H1 (cell line): ENCODE measurements around the gene CRYGB.

ENCODE experiments used
- CREB1 ChIP-seq: IDR thresholded peaks from 2 replicates; pipeline ENCODE4 v1.6.1; 2012; ENCODE audit warnings: inconsistent platforms
- FOSL1 ChIP-seq: IDR thresholded peaks from 2 replicates; pipeline ENCODE4 v1.6.1; 2011; ENCODE audit warnings: mild to moderate bottlenecking, low read depth, low read length, moderate library complexity; ENCODE audit not compliant: insufficient read depth
- GABPA ChIP-seq: IDR thresholded peaks from 2 replicates; pipeline ENCODE4 v1.6.1; 2011; ENCODE audit warnings: mild to moderate bottlenecking, low read length, moderate library complexity, borderline replicate concordance; ENCODE audit not compliant: insufficient read depth
- HDAC6 ChIP-seq: IDR thresholded peaks from one replicate; pipeline ENCODE4 v1.7.1; 2012; ENCODE audit warnings: low read depth, mild to moderate bottlenecking, inconsistent platforms, low read length, moderate library complexity
- JUN ChIP-seq: IDR thresholded peaks from 2 replicates; pipeline ENCODE4 v1.6.1; 2011; ENCODE audit warnings: low read depth, mild to moderate bottlenecking, improper control_type of control experiment, low read length
- POLR2A ChIP-seq, 2 experiments: IDR thresholded peaks; 1 replicate in 1 of 2; 2 replicates in 1 of 2; pipeline ENCODE4 v1.6.1; 2011; ENCODE audit warnings: low read depth in 2 of 2, low read length in 2 of 2, mild to moderate bottlenecking in 2 of 2; ENCODE audit errors: control extremely low read depth in 1 of 2
- POLR2AphosphoS5 ChIP-seq: IDR thresholded peaks from 2 replicates; pipeline ENCODE4 v1.6.1; 2011; ENCODE audit warnings: low read depth, low read length
- POU5F1 ChIP-seq: IDR thresholded peaks from 2 replicates; pipeline ENCODE4 v1.6.1; 2011; ENCODE audit warnings: low read depth, mild to moderate bottlenecking, low read length, moderate library complexity
- RFX5 ChIP-seq: IDR thresholded peaks from 2 replicates; pipeline ENCODE4 v1.6.1; 2011; ENCODE audit warnings: low read depth, low read length, improper control_type of control experiment, borderline replicate concordance
- SIN3A ChIP-seq, 2 experiments: IDR thresholded peaks in 1 of 2; conservative IDR thresholded peaks in 1 of 2; 2 replicates each; pipeline ENCODE4 v1.6.1; 2011 to 2012; ENCODE audit warnings: low read length in 2 of 2, improper control_type of control experiment in 1 of 2, low read depth in 1 of 2, mild to moderate bottlenecking in 1 of 2
- SP1 ChIP-seq: IDR thresholded peaks from 2 replicates; pipeline ENCODE4 v1.6.1; 2011; ENCODE audit warnings: low read depth, low read length
- SRF ChIP-seq: IDR thresholded peaks from 2 replicates; pipeline ENCODE4 v1.6.1; 2011; ENCODE audit warnings: mild to moderate bottlenecking, low read depth, low read length, moderate library complexity
- TF ChIP-seq, protein P1 (sequence below), 3 experiments: IDR thresholded peaks; 1 replicate in 2 of 3; 2 replicates in 1 of 3; pipeline versions ENCODE4 v1.5.1 to v1.6.1; 2011; ENCODE audit warnings: low read length in 3 of 3, mild to moderate bottlenecking in 3 of 3, inconsistent platforms in 2 of 3, low read depth in 1 of 3, moderate library complexity in 1 of 3; ENCODE audit not compliant: insufficient read depth in 1 of 3; ENCODE audit errors: control extremely low read depth in 1 of 3

DNA sequence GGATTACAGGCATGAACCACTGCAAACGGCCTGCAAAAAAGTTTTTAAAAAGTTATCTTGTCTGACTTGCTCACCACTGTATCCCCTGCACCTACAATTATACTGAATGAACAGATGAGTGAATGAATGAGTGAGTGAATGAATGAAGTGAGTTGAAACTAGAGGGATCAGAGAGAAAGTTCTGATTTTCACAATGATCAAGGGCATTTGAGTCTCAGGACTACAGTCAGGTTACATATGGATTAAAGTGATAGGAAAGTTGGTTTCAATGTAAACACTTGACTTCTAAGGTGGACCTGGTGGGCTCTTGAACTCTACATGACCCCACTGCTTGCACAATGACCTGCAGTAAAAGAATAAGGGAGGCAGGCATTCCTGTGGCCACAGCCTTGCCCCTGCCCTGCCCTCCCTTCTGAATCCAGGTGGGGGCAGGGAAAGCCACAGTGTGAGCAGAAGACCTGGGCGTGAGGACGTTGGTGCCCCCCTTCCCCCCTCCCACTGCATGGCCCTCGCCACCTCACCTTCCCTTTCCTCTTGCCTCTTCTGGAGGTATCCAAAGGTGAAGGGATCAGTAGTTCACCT, 33.2 kb upstream of the CRYGB start:
- TF ChIP-seq, protein P1, sequence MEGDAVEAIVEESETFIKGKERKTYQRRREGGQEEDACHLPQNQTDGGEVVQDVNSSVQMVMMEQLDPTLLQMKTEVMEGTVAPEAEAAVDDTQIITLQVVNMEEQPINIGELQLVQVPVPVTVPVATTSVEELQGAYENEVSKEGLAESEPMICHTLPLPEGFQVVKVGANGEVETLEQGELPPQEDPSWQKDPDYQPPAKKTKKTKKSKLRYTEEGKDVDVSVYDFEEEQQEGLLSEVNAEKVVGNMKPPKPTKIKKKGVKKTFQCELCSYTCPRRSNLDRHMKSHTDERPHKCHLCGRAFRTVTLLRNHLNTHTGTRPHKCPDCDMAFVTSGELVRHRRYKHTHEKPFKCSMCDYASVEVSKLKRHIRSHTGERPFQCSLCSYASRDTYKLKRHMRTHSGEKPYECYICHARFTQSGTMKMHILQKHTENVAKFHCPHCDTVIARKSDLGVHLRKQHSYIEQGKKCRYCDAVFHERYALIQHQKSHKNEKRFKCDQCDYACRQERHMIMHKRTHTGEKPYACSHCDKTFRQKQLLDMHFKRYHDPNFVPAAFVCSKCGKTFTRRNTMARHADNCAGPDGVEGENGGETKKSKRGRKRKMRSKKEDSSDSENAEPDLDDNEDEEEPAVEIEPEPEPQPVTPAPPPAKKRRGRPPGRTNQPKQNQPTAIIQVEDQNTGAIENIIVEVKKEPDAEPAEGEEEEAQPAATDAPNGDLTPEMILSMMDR (IDR thresholded peaks at IDR 0.05; ENCODE audit: control extremely low read depth in 1 of 3, insufficient read depth in 1 of 3, low read depth in 1 of 3, low read length in 3 of 3): no peak
- TF ChIP-seq CREB1: no peak
- TF ChIP-seq POLR2A (IDR thresholded peaks at IDR 0.05; ENCODE audit: control extremely low read depth in 1 of 2, low read depth in 2 of 2, low read length in 2 of 2): no peak
- no peak for TF ChIP-seq FOSL1
- TF ChIP-seq HDAC6: no peak
- no peak for TF ChIP-seq SIN3A (conservative IDR thresholded peaks at IDR 0.05 in 1 of 2, IDR thresholded peaks at IDR 0.05 in 1 of 2; ENCODE audit: low read depth in 1 of 2, low read length in 2 of 2)
- no peak for TF ChIP-seq GABPA
- no peak for TF ChIP-seq POU5F1
- no peak for TF ChIP-seq JUN
- no peak for TF ChIP-seq RFX5
- TF ChIP-seq SP1: 0 out of 2 replicates have a peak, but pooled peaks have one; percentile 11
- no peak for TF ChIP-seq SRF
- TF ChIP-seq POLR2AphosphoS5: no peak
